Right lobe of liver (tissue), 4 donors: ENCODE results near the gene RREB1.

Source experiments
- CTCF ChIP-seq, 4 donors: fragments of 200-600 bp in 3 of 4; fragments of 450-650 bp in 1 of 4; IDR thresholded peaks; one replicate each; pipeline versions ENCODE4 v1.5.1 to v1.8.0; 2016 to 2022; ENCODE audit warnings: antibody characterized with exemption in 4 of 4, mild to moderate bottlenecking in 2 of 4
- POLR2A ChIP-seq: fragments of 450-650 bp; IDR thresholded peaks from one replicate; pipeline ENCODE4 v1.6.1; 2017; ENCODE audit warnings: antibody characterized with exemption, mild to moderate bottlenecking
- donor health status: DM: no; HTN: no; CAD: no.
- donor health status: DM: no; HTN: no; CAD: no.
- donor health status: DM: no; HTN: yes; CAD: no.

- TF ChIP-seq CTCF (IDR thresholded peaks at IDR 0.05) (no peak), POLR2A (no peak)
Measured at GRCh38 chr6:7292596-7293255, 185.0 kb downstream of the RREB1 start.
